ENCODE results near the gene CENPE.
A peak's percentile ranks its signal among the peaks of the same experiment; 100 is the strongest.

The CENPE gene

GRCh38 chr4:103136671-103137445 lies 61.3 kb downstream of the CENPE start:
- DNase-seq (ENCODE audit: low spot score) = no peak

DNA sequence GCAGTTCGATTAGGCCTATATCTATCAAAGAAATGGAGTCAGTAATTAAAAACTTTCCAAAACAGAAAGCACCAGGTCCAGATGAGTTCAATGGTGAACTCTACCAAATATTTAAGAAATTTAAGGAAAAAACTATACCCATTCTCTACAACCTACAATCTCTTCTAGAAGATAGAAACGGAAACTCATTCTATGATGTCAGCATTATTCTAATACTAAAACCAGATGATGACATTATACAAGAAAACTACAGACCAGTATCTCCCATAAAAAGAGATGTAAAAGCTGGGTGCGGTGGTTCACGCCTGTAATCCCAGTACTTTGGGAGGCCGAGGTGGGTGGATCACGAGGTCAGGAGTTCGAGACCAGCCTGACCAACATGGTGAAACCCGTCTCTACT lies 69.0 kb downstream of the CENPE start:
- DNase-seq (ENCODE audit: low spot score) = no peak

GRCh38 chr4:103126126-103126525 lies 72.0 kb downstream of the CENPE start:
- DNase-seq (ENCODE audit: low spot score) = no peak

DNA sequence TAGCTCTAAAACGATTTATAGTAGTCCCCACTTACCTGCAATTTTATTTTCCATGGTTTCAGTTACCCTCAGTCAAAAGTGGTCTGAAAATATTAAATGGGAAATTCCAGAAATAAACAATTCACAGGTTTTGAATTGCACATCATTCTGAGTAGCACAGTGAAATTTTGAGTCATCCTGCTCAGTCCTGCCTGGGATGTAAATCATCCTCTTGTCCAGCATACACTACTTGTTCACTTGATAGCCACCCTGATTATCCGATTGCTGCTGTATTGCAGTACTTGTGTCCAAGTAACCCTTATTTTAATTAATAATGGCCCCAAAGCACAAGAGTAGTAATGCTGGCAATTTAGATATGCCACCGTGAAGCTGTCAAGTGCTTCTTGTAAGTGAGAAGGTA lies 75.0 kb downstream of the CENPE start:
- no peak for DNase-seq (ENCODE audit: low spot score)

GRCh38 chr4:103118166-103118565 lies 80.0 kb downstream of the CENPE start:
- no peak for DNase-seq (ENCODE audit: low spot score)

- DNase-seq (ENCODE audit: low spot score) = no peak
These were observed 86.5 kb downstream of the CENPE start for GRCh38 chr4:103111598-103111997.

DNA sequence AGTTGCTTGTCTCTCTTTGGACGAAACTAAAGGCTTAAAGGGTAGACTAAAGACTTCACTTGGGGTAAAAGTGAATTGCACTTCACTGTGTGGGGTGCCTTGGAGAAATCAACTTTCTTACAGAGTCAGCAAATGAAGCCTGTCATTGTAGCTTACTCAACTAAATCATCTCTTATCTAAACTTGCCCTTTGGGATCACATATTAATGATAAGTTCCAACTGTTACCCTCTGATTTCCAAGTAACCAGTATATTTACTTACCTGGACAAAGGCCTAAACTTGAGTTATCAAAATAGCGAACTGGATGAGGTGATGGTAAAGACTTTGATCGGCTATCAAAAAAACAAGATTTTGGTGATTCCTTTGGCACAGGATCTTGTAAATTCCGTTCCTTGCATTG lies 89.6 kb downstream of the CENPE start:
- no peak for DNase-seq (ENCODE audit: low spot score)

DNA sequence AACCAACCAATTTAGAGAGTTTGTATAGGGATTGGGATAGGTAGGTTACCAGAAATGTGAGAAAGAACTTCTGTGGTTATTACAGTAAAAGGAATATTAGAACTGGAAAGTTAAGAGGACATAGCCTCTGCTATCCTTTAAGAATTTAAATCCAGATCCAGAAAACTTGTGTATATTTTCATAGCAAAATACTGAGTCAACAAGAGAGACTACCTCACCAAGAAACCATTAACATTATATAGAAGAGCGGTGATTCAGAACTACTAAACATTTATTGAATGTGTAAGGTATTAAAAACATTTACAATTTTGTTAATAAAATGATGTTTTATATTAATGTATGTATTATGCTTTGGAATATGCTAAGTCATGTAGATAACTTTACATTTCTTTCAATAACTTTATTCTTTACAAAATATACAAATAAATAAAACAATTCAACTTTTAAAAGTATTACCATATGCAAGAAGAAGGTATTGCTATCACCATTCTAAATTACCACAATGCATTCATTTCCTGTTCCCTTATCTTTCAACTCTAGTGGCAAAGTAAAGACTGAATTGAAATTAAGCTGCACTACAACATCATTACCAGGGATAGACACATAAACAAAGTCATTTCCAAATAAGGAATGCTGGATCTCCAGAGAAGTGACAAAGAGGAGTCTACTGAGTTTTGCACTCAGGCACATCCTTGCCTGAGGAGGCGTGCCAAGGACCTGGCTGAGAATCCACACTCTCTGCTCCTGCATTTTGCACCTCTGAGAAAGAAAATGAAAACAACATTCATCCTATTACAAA lies 92.4 kb downstream of the CENPE start:
- no peak for DNase-seq (ENCODE audit: low spot score)

DNA sequence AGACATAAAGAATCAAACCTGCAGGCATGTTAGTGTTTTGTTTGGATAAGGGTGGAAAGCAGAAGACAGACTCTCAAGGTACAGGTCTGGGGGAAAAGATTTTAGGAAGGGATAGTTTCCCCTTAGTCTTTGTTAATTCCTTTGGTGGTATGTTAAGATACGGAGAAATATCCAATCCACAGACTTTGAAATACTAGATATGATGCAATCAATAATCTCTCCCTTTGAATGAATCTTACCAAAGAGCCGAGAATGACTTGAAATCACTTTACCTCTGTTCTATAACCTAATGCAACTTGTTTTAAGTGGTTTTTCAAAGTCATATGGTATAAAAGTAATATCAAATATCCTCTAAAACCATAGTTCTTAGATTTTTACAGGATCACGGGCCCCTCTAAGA lies 93.3 kb downstream of the CENPE start:
- no peak for DNase-seq (ENCODE audit: low spot score)

- no peak for DNase-seq (ENCODE audit: low spot score)
These were observed 97.5 kb downstream of the CENPE start for GRCh38 chr4:103100691-103101090.

- DNase-seq (ENCODE audit: low spot score) = peak; percentile 71
These were observed 98.3 kb downstream of the CENPE start, which contains the start of gene BDH2 for GRCh38 chr4:103099691-103100392. BDH2 (minus strand) TSS chr4:103099834; CDS start chr4:103096254, 3,580 bp downstream.

- DNase-seq (ENCODE audit: low spot score) = no peak
These were observed 99.2 kb downstream of the CENPE start for GRCh38 chr4:103098756-103099440.

- DNase-seq (ENCODE audit: low spot score) = no peak
These were observed 99.8 kb downstream of the CENPE start for GRCh38 chr4:103098341-103098740.

DNA sequence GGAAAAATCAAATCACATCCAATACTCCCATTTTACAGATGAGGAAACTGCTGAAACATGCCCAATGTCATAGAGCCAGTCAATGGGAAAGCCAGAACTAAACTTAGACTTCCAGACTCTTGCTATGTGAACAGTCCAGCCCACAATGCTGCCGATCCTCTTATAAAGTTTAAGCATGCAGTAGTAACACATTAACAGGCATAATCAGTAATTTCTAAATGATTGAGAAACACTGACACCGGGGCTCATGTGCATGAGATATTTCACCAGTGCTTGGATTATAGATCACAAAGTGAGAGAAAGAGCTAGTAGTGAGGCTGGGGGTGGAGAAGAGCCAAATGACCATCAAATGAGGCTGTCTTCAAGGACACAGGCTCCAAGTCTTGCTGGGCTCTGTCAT lies 101.0 kb downstream of the CENPE start:
- DNase-seq (ENCODE audit: low spot score) = no peak

- DNase-seq (ENCODE audit: low spot score) = no peak
These were observed 103.1 kb downstream of the CENPE start for GRCh38 chr4:103095080-103095479.

GRCh38 chr4:103092245-103092644 lies 105.9 kb downstream of the CENPE start:
- DNase-seq (ENCODE audit: low spot score) = no peak

- DNase-seq (ENCODE audit: low spot score) = peak; percentile 48
These were observed 106.4 kb downstream of the CENPE start for GRCh38 chr4:103091601-103092223.

GRCh38 chr4:103089481-103089880 lies 108.7 kb downstream of the CENPE start:
- no peak for DNase-seq (ENCODE audit: low spot score)

DNA sequence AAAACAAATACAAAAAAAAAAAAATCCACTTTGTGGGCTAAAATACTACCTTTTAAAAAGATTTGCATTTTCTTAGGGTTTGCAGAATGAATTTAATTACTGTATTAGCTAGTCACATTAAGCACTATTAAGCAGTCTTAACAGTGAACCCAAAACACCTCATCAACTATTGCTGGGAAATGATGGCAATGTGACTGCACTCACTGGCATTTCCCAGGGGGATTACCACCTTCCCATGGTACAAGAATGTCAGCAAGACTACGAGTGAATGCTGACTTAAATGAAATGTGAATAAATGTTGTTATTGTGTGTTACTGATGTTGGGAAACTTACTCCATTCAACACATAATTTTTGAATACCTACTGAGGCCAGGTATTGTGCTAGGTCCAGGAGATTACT lies 111.6 kb downstream of the CENPE start:
- DNase-seq (ENCODE audit: low spot score) = no peak

GRCh38 chr4:103085555-103086196 lies 112.5 kb downstream of the CENPE start:
- no peak for DNase-seq (ENCODE audit: low spot score)

DNA sequence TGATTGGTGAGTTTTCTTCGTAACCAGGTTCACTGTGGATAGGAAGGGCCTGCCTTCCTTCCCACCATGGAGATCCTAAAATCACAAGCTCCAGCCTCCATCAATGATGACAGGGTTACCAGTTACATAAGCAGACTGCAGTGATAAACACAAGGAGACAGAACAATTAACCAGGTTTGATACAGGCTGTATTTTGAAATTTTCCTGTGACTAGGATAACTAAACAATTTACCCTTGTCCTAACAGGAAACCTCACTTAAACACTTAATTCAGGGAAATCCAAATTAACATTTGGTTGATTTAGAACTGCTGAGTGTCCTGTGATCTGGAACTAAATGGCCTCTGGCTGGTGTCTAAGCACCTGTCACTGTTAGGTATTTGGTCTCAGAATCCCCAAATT lies 118.5 kb downstream of the CENPE start:
- no peak for DNase-seq (ENCODE audit: low spot score)

All from D341Med (cell line).